GM12892 (cell line): ENCODE measurements around the gene MAT1A.
"Not testable (repeated sequence)": the region's sequence is repeated elsewhere in the genome, so short reads cannot be mapped to it uniquely, and the experiment has no call there.

Source experiments
- DNase-seq: peaks from one replicate; pipeline ENCODE4 v3.0.0; 2011; ENCODE audit not compliant: insufficient read length
- FAIRE-seq: peaks from 2 replicates; lab custom pipeline; 2011; peaks lifted over from hg19 to GRCh38; lab: Jason Lieb, UNC
- POLR2A ChIP-seq: IDR thresholded peaks from 2 replicates; pipeline ENCODE4 v1.6.1; 2011; ENCODE audit warnings: low read depth, low read length, control low read depth
- POLR2AphosphoS5 ChIP-seq: IDR thresholded peaks from 2 replicates; pipeline ENCODE4 v1.6.1; 2011; ENCODE audit warnings: low read depth, low read length, control low read depth
- TAF1 ChIP-seq: IDR thresholded peaks from 2 replicates; pipeline ENCODE4 v1.6.1; 2011; ENCODE audit warnings: low read depth, mild to moderate bottlenecking, control low read depth, low read length, borderline replicate concordance

The MAT1A gene

DNA sequence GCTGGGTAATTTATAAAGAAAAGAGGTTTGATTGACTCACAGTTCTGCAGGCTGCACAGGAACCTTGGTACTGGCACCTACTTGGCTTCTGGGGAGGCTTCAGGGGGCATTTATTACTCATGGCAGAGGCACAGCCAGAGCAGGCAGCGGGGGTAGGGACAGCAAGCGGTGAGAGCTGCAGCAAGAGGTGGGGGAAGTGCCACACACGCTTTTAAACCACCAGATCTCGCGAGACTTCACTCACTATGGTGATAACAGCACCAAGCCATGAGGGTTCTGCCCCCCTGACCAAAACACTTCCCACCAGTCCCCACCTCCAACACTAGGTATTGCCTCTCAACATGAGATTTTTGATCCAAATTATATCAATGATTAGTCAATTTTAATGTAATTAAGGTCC is 24.1 kb upstream of the MAT1A start:
- TF ChIP-seq POLR2AphosphoS5 (no peak), POLR2A (no peak), TAF1 (no peak)
- DNase-seq = no peak
- FAIRE-seq = no peak

DNA sequence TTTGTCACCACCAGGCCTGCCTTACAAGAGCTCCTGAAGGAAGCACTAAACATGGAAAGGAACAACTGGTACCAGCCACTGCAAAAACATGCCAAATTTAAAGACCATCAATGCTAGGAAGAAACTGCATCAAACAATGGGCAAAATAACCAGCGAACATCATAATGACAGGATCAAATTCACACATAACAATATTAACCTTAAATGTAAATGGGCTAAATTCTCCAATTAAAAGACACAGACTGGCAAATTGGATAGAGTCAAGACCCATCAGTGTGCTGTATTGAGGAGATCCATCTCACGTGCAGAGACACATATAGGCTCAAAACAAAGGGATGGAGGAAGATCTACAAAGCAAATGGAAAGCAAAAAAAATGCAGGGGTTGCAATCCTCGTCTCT is 16.5 kb upstream of the MAT1A start:
- FAIRE-seq, DNase-seq: not testable (repeated sequence)

DNA sequence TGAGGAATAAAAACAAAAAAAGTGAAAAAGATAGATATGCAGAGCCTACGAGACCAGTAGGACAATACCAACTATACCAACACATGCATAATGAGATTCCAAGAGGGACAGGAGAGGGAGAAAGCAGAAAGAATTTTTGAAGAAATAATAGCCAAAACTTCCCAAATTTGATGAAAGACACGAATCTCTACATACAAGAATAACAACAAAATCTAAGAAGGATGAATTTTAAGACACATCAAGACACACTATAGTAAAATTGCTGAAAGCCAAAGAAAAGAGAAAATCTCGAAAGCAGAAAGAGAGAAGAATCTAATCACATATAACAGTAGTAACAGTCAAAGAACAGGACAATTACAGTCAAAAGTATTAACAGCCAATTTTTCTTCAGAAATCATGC is 7.5 kb upstream of the MAT1A start:
- TF ChIP-seq POLR2A = no peak
- TF ChIP-seq TAF1 = no peak
- TF ChIP-seq POLR2AphosphoS5 = no peak
- FAIRE-seq (no peak), DNase-seq (no peak)

DNA sequence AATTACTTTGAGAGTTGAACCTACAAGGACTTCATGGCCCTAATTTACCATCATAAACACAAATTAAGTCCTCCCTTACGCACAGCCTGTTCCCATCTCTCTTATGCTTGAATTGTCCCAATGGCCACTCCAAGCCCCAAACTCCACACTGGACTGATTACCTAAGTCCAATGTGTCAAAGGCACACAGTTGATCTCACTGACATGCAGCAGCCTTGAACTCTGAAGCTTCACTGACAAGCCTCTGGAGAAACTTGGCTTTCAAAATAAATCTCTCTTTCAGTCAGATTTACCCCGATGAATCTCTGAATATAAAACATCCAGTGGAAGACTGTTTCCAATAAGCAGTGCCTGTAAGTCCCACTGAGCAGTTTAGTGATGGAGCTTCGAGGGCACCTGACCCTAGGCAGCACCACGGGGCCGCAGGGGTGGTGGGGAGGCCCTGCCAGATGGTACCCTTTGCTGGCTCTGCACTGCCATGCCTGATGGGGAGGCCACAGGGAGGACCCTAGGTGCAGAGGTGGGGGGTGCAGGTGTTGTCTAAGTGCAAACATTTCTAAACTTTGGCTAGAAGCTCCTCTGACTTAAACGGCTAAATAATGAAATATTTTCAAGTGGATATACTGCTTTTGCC is 3.3 kb upstream of the MAT1A start:
- no peak for DNase-seq
- FAIRE-seq = no peak
- TF ChIP-seq POLR2AphosphoS5 = no peak
- no peak for TF ChIP-seq POLR2A
- no peak for TF ChIP-seq TAF1

DNA sequence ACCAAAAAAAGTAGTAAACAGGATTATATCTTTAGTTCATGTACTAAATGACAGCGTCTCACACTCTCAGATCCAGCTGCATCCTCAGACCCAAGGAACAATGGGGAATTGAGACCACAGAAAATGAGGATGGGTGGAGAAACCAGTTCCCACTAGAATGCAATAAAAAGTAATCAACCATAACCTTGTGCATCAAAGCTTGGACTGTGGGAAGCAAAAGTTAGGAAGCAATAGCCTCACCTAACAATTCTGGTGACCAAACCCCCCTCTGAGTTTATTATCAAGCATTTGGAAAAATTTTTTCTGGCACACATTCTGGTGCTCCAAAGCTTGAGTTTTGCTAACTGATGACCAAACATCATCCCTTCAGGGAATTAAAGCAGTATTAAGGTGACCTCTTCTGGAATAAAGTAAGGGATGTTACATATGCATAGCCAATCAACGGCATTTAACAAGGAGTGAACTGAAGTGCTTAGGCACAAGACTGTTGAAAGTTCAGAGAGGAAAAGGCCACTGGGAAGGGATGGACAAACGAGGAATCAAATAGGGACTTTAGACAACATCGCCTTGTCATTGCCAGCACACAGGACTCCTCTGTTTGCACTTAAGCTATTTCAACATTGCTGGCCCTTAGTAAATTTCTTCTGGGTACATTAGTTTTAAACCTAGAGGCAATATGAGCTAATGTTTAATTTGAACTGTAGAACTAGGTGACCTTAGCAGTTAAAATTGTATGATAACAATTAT is 1.2 kb upstream of the MAT1A start:
- FAIRE-seq (no peak), DNase-seq (no peak)
- no peak for TF ChIP-seq POLR2A
- TF ChIP-seq TAF1 = no peak
- TF ChIP-seq POLR2AphosphoS5 = no peak

DNA sequence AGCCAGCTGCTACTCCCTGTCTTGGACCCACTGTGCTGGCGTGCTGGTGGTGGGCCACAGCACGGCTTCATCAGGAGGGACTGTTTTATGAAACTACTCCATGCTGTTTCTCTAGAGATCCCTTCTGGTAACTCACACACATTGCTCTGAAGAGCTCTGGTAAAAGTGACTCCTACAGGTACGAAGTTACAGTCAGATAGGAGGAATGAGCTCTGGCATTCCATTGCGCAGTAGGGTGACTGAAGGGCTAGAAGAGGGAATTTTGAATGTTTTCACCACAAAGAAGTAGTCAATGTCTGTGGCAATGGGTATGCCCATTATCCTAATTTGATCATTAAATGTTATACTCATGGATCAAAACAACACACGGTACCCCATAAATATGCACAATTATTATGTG is 609 bp downstream of the MAT1A start:
- no peak for FAIRE-seq
- TF ChIP-seq POLR2A = no peak
- TF ChIP-seq TAF1 = no peak
- no peak for TF ChIP-seq POLR2AphosphoS5
- no peak for DNase-seq

DNA sequence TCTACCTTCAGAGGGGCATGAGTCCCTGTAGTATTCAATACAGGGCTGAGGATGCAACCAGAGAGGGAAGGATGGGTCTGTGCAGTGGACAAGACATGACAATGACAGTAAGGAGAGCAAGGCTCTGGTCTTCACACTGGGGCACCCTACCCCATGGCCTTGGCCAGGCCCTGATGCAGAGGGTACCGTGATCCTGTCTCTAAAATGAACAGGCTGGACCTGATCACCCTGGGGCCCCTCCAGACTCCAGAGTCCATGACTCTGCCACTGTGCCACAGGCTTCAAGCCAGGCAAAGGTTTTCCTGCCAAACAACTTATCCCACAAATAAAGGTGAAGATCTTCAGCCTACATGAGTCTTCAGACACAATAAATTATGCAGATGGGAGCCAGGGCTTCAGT is 4.9 kb downstream of the MAT1A start:
- FAIRE-seq (no peak), DNase-seq (no peak)
- no peak for TF ChIP-seq POLR2A
- no peak for TF ChIP-seq POLR2AphosphoS5
- TF ChIP-seq TAF1 = no peak

DNA sequence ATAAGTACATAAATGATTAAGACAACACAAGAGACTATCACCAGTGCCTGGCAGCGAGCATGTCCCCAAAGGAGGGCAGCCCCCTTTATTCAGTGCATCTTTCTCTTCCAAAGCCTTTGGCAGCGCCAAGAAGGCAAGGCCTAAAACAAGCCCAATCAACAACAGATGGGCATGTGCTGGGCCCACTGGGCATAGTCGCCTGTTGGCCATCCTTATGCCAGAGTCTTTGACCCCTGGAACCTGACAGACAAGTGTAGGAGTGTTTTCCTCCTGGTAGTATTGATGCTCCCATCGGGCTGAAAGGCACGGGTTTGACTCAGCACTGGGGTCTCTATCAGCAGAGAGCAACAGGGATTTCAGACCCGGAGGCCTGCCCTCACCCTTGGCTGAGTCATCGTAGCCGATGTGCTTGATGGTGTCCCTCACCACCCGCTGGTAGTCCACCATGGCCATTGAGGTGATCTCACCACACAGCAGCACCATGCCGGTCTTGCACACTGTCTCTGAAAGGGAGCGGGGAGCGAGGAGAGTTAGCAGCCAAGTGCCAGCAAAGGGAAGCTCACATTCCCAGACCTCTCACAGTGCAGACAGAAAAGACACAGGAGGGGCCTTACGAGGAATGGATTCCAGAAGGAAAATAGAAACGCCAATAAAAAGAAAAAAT is 5.8 kb downstream of the MAT1A start:
- FAIRE-seq (no peak), DNase-seq (no peak)
- TF ChIP-seq POLR2A = no peak
- TF ChIP-seq POLR2AphosphoS5 = no peak
- TF ChIP-seq TAF1 = no peak

DNA sequence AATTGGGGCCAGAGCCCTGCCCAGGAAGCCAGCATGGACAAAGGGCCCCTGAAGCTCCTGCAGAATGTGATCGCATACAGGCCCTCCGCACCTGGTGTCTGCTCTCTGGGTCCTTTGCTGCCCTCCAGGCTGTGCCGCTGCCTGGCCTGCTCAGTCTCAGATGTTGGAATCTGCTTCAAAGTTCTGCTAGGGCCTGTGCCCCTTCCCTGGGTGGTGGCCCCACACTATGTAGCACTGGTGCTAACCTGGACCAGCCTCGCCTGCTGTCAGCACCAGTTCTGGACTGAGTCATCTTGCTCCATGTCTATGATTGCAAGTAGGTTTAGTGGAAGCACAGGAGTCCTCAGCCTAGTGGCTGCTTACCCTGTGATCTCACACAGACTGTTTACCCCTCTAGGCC is 6.3 kb downstream of the MAT1A start:
- TF ChIP-seq POLR2A = no peak
- no peak for TF ChIP-seq POLR2AphosphoS5
- TF ChIP-seq TAF1 = no peak
- no peak for FAIRE-seq

DNA sequence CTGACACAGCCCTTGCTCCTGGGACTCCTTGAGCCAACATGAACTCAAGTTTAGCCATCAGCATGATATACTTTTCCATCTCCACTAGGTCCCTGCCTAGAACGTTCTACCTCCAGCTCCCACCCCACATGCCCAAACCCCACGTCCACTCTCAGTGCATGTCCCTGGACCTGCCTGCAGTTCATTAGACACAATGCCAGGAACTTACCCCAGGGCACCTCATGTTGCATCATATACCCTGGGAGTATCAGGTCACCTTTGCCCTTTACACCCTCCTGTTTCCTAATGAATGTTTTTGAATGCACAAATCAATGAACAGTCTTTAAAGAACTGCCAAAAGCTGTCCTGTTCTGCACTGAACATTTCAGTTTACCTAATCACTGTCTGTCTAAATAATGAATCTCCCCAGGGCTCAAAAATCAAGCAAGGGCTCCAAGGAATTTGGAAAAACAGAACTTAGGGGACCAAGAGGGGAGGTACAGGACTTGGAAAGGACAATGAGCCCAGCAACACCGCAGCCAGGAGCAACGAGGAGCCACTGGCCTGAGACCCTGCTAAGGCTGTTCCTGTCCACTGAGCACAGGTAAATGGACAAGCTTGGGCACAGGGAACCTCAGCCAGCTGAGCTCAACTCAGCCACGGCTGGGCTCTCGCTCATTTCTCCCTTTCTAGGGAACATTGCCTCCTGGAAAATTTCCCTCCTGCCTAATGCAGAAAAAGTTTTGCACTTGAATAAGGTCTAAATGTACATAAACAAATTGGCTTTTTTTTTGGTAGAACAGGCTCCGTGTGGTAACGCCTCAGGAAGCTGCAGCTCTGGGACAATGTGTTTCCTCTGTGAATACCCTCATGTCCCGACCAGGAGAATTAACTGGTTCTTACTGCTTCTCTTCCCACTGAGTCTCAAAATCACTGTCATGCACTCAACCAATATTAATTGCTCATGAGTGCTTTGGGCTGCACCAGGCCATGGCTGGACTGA is 7.4 kb downstream of the MAT1A start:
- TF ChIP-seq TAF1 (no peak), POLR2A (no peak), POLR2AphosphoS5 (no peak)
- no peak for FAIRE-seq

More for the DNA sequence above, 6.3 kb downstream of the MAT1A start:
- no peak for DNase-seq

DNA sequence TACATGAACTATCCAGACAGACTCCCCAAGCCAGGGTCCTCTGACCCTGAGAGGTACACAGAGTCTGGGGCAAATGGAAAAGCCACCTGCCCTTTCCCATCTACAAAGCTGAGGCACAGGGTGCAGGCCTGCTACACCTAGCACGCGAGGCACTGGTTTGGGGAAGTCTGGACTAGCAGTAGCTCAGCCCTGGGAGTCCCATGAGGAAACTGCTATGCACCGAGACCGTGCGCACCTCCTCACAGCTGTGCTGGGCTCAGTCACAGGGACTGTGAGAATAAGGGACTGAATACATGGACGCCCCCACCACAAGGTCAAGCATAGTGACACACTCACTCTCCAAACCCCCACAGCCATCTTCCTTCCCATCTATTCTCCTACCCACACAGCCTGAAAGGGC is 8.2 kb downstream of the MAT1A start:
- DNase-seq (no peak), FAIRE-seq (no peak)
- TF ChIP-seq TAF1 (no peak), POLR2A (no peak), POLR2AphosphoS5 (no peak)

More for the DNA sequence above, 7.4 kb downstream of the MAT1A start:
- DNase-seq = no peak
